Measurements from ENCODE around the gene NEURL1.
"Not testable (repeated sequence)": the region's sequence is repeated elsewhere in the genome, so short reads cannot be mapped to it uniquely, and the experiment has no call there.

NEURL1 gene

GRCh38 chr10:103613616-103614015, 120.1 kb downstream of the NEURL1 start:
- no peak for DNase-seq

GRCh38 chr10:103614306-103615158, 121.0 kb downstream of the NEURL1 start:
- no peak for DNase-seq

GRCh38 chr10:103616705-103617601, 123.4 kb downstream of the NEURL1 start:
- no peak for DNase-seq

DNA sequence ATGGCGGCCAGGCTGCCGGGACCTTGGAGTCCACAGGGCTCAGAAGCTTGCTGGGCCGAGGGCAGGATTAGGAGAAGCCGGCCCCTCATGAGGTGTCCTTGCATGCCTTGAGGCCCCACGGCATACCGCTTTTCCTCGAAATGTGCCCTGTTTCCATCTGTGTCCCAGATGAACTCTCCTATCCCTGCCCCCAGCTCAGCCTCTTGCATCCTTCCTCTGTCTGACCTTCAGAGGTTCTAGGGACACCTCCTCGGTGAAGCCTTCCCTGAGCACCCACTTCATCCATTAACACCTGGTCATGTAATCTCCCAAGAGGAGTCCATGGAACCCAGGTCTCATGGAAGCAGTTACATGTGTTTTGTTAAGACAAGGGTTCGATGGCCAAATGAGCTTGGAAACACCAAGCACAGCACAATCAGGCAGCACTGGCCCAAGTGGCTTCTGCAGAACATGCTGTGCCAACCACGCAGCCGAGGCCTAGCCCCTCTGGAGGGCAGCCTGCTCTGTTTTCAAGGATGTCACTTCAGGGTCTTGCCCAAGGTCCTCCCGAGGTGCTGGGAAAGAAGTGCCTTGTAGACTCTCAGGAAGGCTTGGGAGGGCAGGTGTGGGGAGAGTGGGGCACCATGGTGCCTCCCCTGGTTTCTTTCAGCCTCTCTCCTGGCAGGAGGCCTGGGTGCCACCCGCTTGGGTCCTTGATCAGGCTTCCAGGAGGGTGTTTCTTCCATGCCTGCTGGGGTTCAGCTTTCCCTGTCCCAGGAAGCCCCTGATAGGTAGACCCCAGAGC, 124.3 kb downstream of the NEURL1 start:
- no peak for DNase-seq

- peak; percentile 70 for DNase-seq
Measured at GRCh38 chr10:103618575-103619423, 125.3 kb downstream of the NEURL1 start.

DNA sequence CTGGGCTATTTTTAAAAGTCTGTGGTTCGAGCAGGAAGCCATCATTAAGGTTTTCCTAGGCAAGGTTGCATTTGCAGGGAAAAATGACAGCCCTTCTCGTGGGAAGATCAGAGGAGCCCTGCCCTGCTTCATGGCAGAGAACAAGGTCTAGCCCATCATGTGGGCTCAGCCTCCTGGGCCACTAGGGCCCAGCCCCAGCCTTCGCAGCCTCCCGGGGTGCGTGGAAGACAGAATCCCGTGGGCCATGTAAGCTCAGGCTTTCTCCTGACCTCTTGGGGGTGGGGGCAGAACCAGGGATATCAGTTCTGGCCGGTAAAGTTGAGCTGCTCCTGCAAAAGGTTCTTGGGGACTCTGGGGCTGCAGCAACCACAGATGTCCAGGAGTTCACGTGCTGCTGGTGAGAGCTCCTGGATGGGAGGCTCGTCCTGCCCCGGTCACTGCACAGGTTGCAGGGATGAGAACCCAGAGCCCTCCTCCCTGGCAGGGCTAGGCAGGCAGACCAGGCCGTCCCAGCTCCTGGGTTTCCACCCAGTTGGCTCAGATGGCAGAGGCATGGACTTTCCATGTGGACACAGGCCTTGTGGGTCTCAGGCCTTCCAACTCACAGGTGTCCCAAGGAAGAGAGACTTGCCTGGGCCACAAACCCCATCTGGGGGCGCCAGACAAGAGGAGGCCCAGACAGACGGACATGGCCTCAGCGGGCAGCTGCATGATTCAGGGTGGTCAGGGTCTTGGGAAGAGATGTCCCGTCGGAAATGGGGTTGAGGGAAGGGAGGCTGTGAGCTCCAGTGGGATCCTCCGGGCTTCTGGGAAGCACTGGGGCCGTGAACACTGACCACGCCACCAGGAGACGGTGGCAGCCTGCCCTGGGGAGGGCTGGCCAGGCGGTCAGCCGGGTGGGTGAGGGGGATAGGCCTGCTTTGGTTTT, 126.2 kb downstream of the NEURL1 start:
- no peak for DNase-seq

- no peak for DNase-seq
Measured at GRCh38 chr10:103620352-103620740, 126.8 kb downstream of the NEURL1 start.

GRCh38 chr10:103620891-103621782, 127.6 kb downstream of the NEURL1 start:
- DNase-seq, result no peak

- no peak for DNase-seq
Measured at GRCh38 chr10:103621783-103622125, 128.2 kb downstream of the NEURL1 start.

DNA sequence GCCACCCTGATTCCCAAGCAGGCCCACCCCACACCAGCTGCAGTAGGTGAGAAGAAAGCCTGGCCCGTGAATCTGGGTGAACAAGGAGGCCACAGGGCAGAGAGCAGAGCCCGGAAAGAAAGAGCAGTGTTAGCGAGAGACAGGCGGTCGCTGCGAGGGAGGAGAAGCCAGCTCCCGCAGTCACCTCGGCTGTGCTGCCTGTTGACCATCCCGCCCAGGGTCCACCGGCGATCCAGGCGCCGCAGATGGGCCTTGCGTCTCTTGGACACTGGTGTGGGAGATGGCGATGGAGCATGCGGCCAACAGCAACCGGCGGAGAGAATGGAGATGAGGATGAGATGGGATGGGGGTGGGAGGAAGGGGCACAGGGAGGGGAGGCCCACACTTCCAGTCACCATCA, 128.8 kb downstream of the NEURL1 start:
- DNase-seq, result no peak

DNA sequence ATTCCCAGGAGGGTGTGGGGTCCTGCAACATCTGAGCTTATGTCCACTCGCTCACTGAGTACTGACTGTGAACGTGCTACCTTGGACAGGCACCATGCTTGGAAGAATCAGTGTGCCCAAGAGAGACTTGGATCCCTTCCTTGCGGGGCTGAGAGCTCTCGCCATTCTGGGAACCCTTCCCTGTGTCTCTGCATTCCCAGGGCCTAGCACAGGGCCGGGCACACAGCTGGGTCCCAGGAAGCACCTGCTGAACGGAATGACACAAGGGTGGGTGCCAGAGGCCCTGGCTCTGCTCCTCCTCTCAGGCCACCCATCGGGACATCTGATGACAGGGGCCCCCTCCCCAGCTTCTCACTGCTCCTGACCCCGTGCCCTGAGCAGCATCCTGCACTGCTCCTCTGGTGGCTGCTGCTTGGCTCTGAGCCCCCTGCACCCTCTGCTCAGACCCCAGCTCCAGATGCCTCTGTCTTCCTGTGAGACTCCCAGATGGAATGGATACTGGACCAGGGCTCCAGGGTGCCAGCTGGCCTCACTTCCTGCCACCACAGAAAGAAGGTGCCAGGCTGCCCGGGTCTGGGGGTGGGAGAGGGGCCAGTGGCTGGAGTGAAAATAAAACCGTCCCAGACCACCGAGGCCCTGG, 129.6 kb downstream of the NEURL1 start:
- DNase-seq, result no peak

DNA sequence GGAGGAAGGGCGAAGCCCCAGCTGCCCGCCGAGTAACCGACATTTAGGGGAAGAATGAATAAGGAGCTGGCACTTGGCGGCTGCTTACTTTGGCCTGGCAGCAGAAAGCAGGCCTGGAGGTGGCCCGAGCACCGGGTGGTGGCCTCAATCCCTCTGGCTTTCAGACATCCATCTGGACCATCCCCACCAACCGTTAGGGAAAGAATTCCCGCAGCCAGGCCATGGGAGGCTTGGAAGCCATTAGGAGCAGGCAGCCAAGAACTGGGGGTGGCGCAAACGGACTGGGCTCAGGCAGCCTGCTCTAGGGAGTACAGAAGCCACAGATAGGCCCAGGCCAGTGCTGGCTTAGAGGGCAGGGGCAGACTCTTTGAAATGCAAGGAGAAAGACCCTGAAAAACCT, 132.7 kb downstream of the NEURL1 start:
- DNase-seq, result no peak

DNA sequence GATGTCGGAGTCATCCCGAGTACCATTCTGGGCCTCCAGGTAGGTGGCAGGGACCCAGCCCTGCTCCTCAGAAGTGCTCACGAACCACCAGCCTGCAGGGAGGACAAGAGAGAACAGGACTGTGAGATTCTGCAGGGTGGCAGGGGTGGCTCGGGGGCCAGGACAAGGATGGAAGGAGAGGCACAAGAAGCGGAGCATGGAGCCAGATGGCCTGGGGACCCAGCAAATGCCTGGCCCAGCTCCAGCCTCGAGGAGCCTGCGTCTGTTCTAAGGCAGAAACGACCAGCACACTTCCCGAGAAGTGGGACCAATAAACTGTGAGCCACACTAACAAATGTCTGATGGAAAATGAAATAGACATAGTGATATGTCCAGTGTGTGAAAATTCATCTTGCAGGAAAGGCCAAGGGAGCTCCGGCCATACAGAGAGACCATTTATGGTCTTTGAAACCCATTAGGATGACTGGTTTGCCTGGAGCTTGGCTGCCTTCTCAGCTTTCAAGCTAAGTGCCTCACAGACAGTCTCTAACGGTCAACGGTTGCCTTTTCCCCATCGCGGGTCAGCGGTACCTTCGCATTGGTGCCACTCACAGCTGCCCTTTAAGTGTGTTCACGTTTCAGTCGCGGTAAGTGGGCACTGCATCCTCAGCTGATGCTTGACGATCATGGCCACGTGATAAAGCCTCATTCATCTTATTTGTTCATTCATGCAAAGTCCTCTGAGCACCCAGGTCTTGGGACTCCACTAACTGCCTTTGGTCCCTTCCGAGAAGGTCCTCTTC, 133.8 kb downstream of the NEURL1 start:
- DNase-seq, result no peak

DNA sequence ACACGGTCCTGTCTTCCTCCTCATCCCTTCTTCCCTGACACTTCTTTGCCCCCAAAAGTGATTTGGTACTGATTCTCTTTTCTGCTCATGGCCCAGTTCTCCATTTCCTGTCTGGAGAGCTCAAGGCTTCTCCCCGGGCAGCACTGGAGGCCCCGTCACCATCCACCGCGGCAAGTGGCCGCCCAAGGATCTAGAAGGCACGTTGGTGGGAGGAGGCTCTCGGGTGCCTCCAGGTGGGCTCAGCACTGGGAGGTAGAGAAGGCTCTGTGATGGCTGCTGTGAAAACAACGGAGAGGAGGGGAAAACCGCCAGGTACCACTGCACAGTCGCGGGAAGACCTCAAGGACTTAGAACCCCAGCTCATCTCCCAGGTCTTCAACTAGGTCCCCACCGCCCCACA, 134.4 kb downstream of the NEURL1 start:
- no peak for DNase-seq

DNA sequence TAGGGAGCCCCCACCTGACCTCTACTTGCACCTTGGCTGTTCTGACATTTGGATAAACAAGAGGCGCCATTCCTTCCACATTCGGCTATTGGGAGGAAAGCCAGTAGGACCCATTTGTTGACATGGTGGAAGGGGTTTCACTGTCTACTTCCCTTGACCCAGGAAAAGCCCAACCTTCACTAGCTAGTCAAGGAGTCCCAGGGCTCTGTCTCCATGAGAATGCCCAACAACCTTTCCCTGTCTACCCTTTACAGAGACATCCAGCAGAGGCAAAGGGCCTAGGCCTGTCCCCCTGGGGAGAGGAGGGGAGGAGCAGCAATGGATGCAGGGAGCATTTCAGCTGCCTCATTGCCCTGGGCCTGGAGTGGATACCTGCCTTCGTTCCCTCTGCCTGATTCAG, 136.1 kb downstream of the NEURL1 start:
- DNase-seq, result no peak

DNA sequence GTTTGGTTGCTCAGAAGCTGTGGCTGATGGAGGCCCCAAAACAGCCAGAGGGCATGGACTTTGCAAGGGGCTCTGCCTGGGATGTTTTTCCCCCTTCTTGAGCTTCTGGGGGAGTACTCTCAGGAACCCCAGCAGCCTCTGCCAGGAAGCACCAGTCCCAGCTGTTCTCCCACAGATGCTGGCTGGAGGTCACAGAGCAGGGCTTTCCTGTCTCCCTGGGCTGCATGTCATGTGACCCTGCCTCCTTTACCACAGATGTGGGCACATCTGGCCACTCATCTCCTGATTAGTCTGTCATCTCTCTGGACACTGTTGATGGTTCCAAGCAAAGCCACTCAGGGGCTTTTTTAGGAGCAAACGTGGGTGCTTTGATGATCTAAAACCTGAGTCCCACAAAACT, 136.7 kb downstream of the NEURL1 start:
- DNase-seq, result no peak

GRCh38 chr10:103632247-103632642, 138.7 kb downstream of the NEURL1 start:
- DNase-seq, result no peak

DNA sequence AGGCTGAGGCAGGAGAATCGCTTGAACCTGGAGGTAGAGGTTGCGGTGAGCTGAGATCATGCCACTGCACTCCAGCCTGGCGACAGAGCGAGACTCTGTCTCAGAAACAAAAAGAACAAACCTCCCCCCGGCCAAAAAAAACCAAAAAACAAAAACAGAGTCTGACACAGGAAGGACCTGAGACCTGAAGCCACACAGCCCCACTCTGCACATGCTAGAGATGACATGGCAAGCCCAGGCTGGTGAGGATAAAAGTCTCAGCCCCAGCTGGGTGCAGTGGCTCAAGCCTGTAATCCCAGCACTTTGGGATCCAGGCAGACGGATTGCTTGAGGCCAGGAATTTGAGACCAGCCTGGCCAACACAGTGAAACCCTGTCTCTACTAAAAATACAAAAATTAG, 139.4 kb downstream of the NEURL1 start:
- DNase-seq, result not testable (repeated sequence)

GRCh38 chr10:103633846-103634245, 140.3 kb downstream of the NEURL1 start:
- DNase-seq, result no peak
